Central memory CD4-positive, alpha-beta T cell (primary cell): ENCODE measurements around the gene RSPH9.
A peak's percentile ranks its signal among the peaks of the same experiment; 100 is the strongest.
"Not testable (repeated sequence)": the region's sequence is repeated elsewhere in the genome, so short reads cannot be mapped to it uniquely, and the experiment has no call there.

Experiments
- DNase-seq: peaks from one replicate; pipeline ENCODE4 v3.0.0; 2022

Gene RSPH9

GRCh38 chr6:43687437-43688347, 42.9 kb downstream of the RSPH9 start, which contains the start of gene MRPS18A:
Gene MRPS18A (minus strand): TSS chr6:43687791. CDS start chr6:43687779, 12 bp downstream.
- peak; percentile 76 for DNase-seq

- DNase-seq: no peak
Observed at GRCh38 chr6:43689421-43689820, 44.6 kb downstream of the RSPH9 start.

GRCh38 chr6:43695215-43695966, 50.6 kb downstream of the RSPH9 start:
- no peak for DNase-seq

- no peak for DNase-seq
Observed at GRCh38 chr6:43695967-43696291, 51.1 kb downstream of the RSPH9 start.

- no peak for DNase-seq
Observed at GRCh38 chr6:43697421-43697820, 52.6 kb downstream of the RSPH9 start.

GRCh38 chr6:43698584-43699349, 53.9 kb downstream of the RSPH9 start:
- no peak for DNase-seq

- no peak for DNase-seq
Observed at GRCh38 chr6:43699564-43700186, 54.8 kb downstream of the RSPH9 start.

- DNase-seq: not testable (repeated sequence)
Observed at GRCh38 chr6:43700939-43701560, 56.2 kb downstream of the RSPH9 start.

GRCh38 chr6:43702171-43702533, 57.3 kb downstream of the RSPH9 start:
- no peak for DNase-seq

- DNase-seq: no peak
Observed at GRCh38 chr6:43702534-43703440, 58.0 kb downstream of the RSPH9 start.

- DNase-seq: no peak
Observed at GRCh38 chr6:43703512-43704429, 58.9 kb downstream of the RSPH9 start.

- DNase-seq: no peak
Observed at GRCh38 chr6:43705996-43706395, 61.2 kb downstream of the RSPH9 start.

- no peak for DNase-seq
Observed at GRCh38 chr6:43706788-43707187, 62.0 kb downstream of the RSPH9 start.

- no peak for DNase-seq
Observed at GRCh38 chr6:43707269-43707668, 62.4 kb downstream of the RSPH9 start.

- no peak for DNase-seq
Observed at GRCh38 chr6:43707767-43708166, 62.9 kb downstream of the RSPH9 start.

- no peak for DNase-seq
Observed at GRCh38 chr6:43708860-43709653, 64.2 kb downstream of the RSPH9 start.

GRCh38 chr6:43709654-43710303, 64.9 kb downstream of the RSPH9 start:
- no peak for DNase-seq

- DNase-seq: no peak
Observed at GRCh38 chr6:43710576-43710975, 65.7 kb downstream of the RSPH9 start.

- DNase-seq: no peak
Observed at GRCh38 chr6:43712579-43712978, 67.7 kb downstream of the RSPH9 start.
